ENCODE measurements around the gene KIF4B.

Gene KIF4B

GRCh38 chr5:155052532-155052931, 39.0 kb downstream of the KIF4B start:
- no peak for DNase-seq (ENCODE audit: low read depth)
- H3K4me3 ChIP-seq (ENCODE audit: control insufficient read depth, low read depth, low read length) = no peak overlapping the region
- no peak for TF ChIP-seq CTCF (IDR thresholded peaks at IDR 0.05; ENCODE audit: control insufficient read depth, insufficient read depth, low read depth, low read length, missing control alignments)

- H3K4me3 ChIP-seq (ENCODE audit: control insufficient read depth, low read depth, low read length) = no peak overlapping the region
- TF ChIP-seq CTCF (IDR thresholded peaks at IDR 0.05; ENCODE audit: control insufficient read depth, insufficient read depth, low read depth, low read length, missing control alignments) = no peak
- DNase-seq (ENCODE audit: low read depth) = no peak
Observed at GRCh38 chr5:155053501-155053900, 39.9 kb downstream of the KIF4B start.

GRCh38 chr5:155056644-155057269, 43.2 kb downstream of the KIF4B start:
- no peak for DNase-seq (ENCODE audit: low read depth)
- no peak for TF ChIP-seq CTCF (IDR thresholded peaks at IDR 0.05; ENCODE audit: control insufficient read depth, insufficient read depth, low read depth, low read length, missing control alignments)
- no peak overlapping the region for H3K4me3 ChIP-seq (ENCODE audit: control insufficient read depth, low read depth, low read length)

GRCh38 chr5:155057626-155058025, 44.1 kb downstream of the KIF4B start:
- H3K4me3 ChIP-seq (ENCODE audit: control insufficient read depth, low read depth, low read length) = no peak overlapping the region
- no peak for TF ChIP-seq CTCF (IDR thresholded peaks at IDR 0.05; ENCODE audit: control insufficient read depth, insufficient read depth, low read depth, low read length, missing control alignments)
- DNase-seq (ENCODE audit: low read depth) = no peak

- DNase-seq (ENCODE audit: low read depth) = no peak
- no peak for TF ChIP-seq CTCF (IDR thresholded peaks at IDR 0.05; ENCODE audit: control insufficient read depth, insufficient read depth, low read depth, low read length, missing control alignments)
Observed at GRCh38 chr5:155064580-155064979, 51.0 kb downstream of the KIF4B start.

GRCh38 chr5:155066886-155067595, 53.5 kb downstream of the KIF4B start:
- no peak for TF ChIP-seq CTCF (IDR thresholded peaks at IDR 0.05; ENCODE audit: control insufficient read depth, insufficient read depth, low read depth, low read length, missing control alignments)
- H3K4me3 ChIP-seq (ENCODE audit: control insufficient read depth, low read depth, low read length) = no peak overlapping the region
- no peak for DNase-seq (ENCODE audit: low read depth)

More at GRCh38 chr5:155064580-155064979, 51.0 kb downstream of the KIF4B start:
- H3K4me3 ChIP-seq (ENCODE audit: control insufficient read depth, low read depth, low read length) = no peak overlapping the region

Measured in AG09309 (cell line).